ENCODE data around the gene ST8SIA5.

ST8SIA5 gene

GRCh38 chr18:46705521-46705920 lies 51.3 kb downstream of the ST8SIA5 start:
- no peak for DNase-seq

- no peak for DNase-seq
Observed at GRCh38 chr18:46704816-46705215, 52.0 kb downstream of the ST8SIA5 start.

- DNase-seq = no peak
Observed at GRCh38 chr18:46704189-46704588, 52.7 kb downstream of the ST8SIA5 start.

- DNase-seq = no peak
Observed at GRCh38 chr18:46702471-46702870, 54.4 kb downstream of the ST8SIA5 start.

- DNase-seq = no peak
Observed at GRCh38 chr18:46700066-46700824, 56.6 kb downstream of the ST8SIA5 start.

- DNase-seq = no peak
Observed at GRCh38 chr18:46696702-46697101, 60.2 kb downstream of the ST8SIA5 start.

- DNase-seq = no peak
Observed at GRCh38 chr18:46696268-46696667, 60.6 kb downstream of the ST8SIA5 start.

- no peak for DNase-seq
Observed at GRCh38 chr18:46693996-46694395, 62.9 kb downstream of the ST8SIA5 start.

- DNase-seq = no peak
Observed at GRCh38 chr18:46688853-46689525, 67.9 kb downstream of the ST8SIA5 start.

GRCh38 chr18:46686186-46686585 lies 70.7 kb downstream of the ST8SIA5 start:
- DNase-seq = no peak

GRCh38 chr18:46683252-46683651 lies 73.6 kb downstream of the ST8SIA5 start:
- no peak for DNase-seq

- DNase-seq = no peak
Observed at GRCh38 chr18:46680784-46681695, 75.8 kb downstream of the ST8SIA5 start.

GRCh38 chr18:46679846-46680598 lies 76.8 kb downstream of the ST8SIA5 start:
- no peak for DNase-seq

- no peak for DNase-seq
Observed at GRCh38 chr18:46678785-46679399, 78.0 kb downstream of the ST8SIA5 start.

- no peak for DNase-seq
Observed at GRCh38 chr18:46678041-46678440, 78.8 kb downstream of the ST8SIA5 start.

GRCh38 chr18:46677611-46678010 lies 79.2 kb downstream of the ST8SIA5 start:
- DNase-seq = no peak

- DNase-seq = peak; percentile 71
Observed at GRCh38 chr18:46676182-46676835, 80.5 kb downstream of the ST8SIA5 start.

GRCh38 chr18:46675112-46675511 lies 81.7 kb downstream of the ST8SIA5 start:
- DNase-seq = no peak

- no peak for DNase-seq
Observed at GRCh38 chr18:46672062-46672970, 84.5 kb downstream of the ST8SIA5 start.

- DNase-seq = no peak
Observed at GRCh38 chr18:46668694-46669093, 88.2 kb downstream of the ST8SIA5 start.

GRCh38 chr18:46668135-46668534 lies 88.7 kb downstream of the ST8SIA5 start:
- DNase-seq = no peak
